ENCODE measurements around the gene NBPF11. TPM values are rescaled to one million over a fixed set of nuclear protein-coding genes. Genes with fewer than 3 reads are reported as not detected.
"Not testable (repeated sequence)": the region's sequence is repeated elsewhere in the genome, so short reads cannot be mapped to it uniquely, and the experiment has no call there.

The NBPF11 gene
- total and polyA plus RNA-seq, 7 experiments from 2014 or later, result 2.6 to 37.8 (median 29.0) TPM

- H3K4me1 ChIP-seq (ENCODE audit: control insufficient read depth in 2 of 2, insufficient read depth in 2 of 2, low read length in 2 of 2); POLR2A ChIA-PET; H3K36me3 ChIP-seq (ENCODE audit: control insufficient read depth in 2 of 3, insufficient read depth in 3 of 3, low read length in 3 of 3); H3K9me3 Mint-ChIP-seq; CTCF ChIA-PET; H3K9me3 ChIP-seq (ENCODE audit: control insufficient read depth in 2 of 3, low read length in 3 of 3); intact Hi-C loops (cut with micrococcal nuclease); H3K4me3 ChIP-seq (ENCODE audit: low read length); H3K4me3 Mint-ChIP-seq; H3K27me3 Mint-ChIP-seq; H3K27ac ChIP-seq (ENCODE audit: low read depth, low read length); H3K27me3 ChIP-seq (ENCODE audit: control insufficient read depth in 2 of 2, insufficient read depth in 2 of 2, low read length in 2 of 2); H3K27ac Mint-ChIP-seq; H3K4me1 Mint-ChIP-seq; H3K36me3 Mint-ChIP-seq; DNase-seq: not testable (repeated sequence)
- ATAC-seq, result peak; percentile 76
These were observed 73.2 kb downstream of the NBPF11 start for GRCh38 chr1:148078632-148079519.

GRCh38 chr1:148078090-148078489, 74.0 kb downstream of the NBPF11 start:
- not testable (repeated sequence) for H3K27ac Mint-ChIP-seq, H3K9me3 Mint-ChIP-seq

GRCh38 chr1:148077458-148077857, 74.6 kb downstream of the NBPF11 start:
- H3K4me3 Mint-ChIP-seq, result not testable (repeated sequence)

More at GRCh38 chr1:148078090-148078489, 74.0 kb downstream of the NBPF11 start:
- H3K27ac ChIP-seq (ENCODE audit: low read depth, low read length); intact Hi-C loops (cut with micrococcal nuclease); H3K9me3 ChIP-seq (ENCODE audit: control insufficient read depth in 2 of 3, low read length in 3 of 3); H3K36me3 Mint-ChIP-seq; H3K4me1 Mint-ChIP-seq; H3K36me3 ChIP-seq (ENCODE audit: control insufficient read depth in 2 of 3, insufficient read depth in 3 of 3, low read length in 3 of 3); CTCF ChIA-PET; H3K4me3 ChIP-seq (ENCODE audit: low read length); H3K27me3 ChIP-seq (ENCODE audit: control insufficient read depth in 2 of 2, insufficient read depth in 2 of 2, low read length in 2 of 2); H3K4me1 ChIP-seq (ENCODE audit: control insufficient read depth in 2 of 2, insufficient read depth in 2 of 2, low read length in 2 of 2); POLR2A ChIA-PET; DNase-seq; H3K27me3 Mint-ChIP-seq; H3K4me3 Mint-ChIP-seq: not testable (repeated sequence)
- peak; percentile 14 for ATAC-seq

GRCh38 chr1:148073392-148073791, 78.7 kb downstream of the NBPF11 start:
- H3K4me1 Mint-ChIP-seq; H3K27me3 ChIP-seq (ENCODE audit: control insufficient read depth in 2 of 2, insufficient read depth in 2 of 2, low read length in 2 of 2); H3K9me3 ChIP-seq (ENCODE audit: control insufficient read depth in 2 of 3, low read length in 3 of 3); DNase-seq; H3K36me3 ChIP-seq (ENCODE audit: control insufficient read depth in 2 of 3, insufficient read depth in 3 of 3, low read length in 3 of 3); H3K4me3 Mint-ChIP-seq; CTCF ChIA-PET; H3K4me3 ChIP-seq (ENCODE audit: low read length); ATAC-seq; intact Hi-C loops (cut with micrococcal nuclease); H3K27me3 Mint-ChIP-seq; H3K27ac ChIP-seq (ENCODE audit: low read depth, low read length); H3K9me3 Mint-ChIP-seq; H3K4me1 ChIP-seq (ENCODE audit: control insufficient read depth in 2 of 2, insufficient read depth in 2 of 2, low read length in 2 of 2); H3K36me3 Mint-ChIP-seq; POLR2A ChIA-PET; H3K27ac Mint-ChIP-seq: not testable (repeated sequence)

More at GRCh38 chr1:148077458-148077857, 74.6 kb downstream of the NBPF11 start:
- intact Hi-C loops (cut with micrococcal nuclease); DNase-seq; H3K36me3 ChIP-seq (ENCODE audit: control insufficient read depth in 2 of 3, insufficient read depth in 3 of 3, low read length in 3 of 3); H3K4me3 ChIP-seq (ENCODE audit: low read length); H3K27ac ChIP-seq (ENCODE audit: low read depth, low read length); H3K9me3 ChIP-seq (ENCODE audit: control insufficient read depth in 2 of 3, low read length in 3 of 3); CTCF ChIA-PET; H3K27me3 Mint-ChIP-seq; POLR2A ChIA-PET; H3K27me3 ChIP-seq (ENCODE audit: control insufficient read depth in 2 of 2, insufficient read depth in 2 of 2, low read length in 2 of 2); H3K27ac Mint-ChIP-seq; H3K9me3 Mint-ChIP-seq; H3K36me3 Mint-ChIP-seq; ATAC-seq; H3K4me1 Mint-ChIP-seq; H3K4me1 ChIP-seq (ENCODE audit: control insufficient read depth in 2 of 2, insufficient read depth in 2 of 2, low read length in 2 of 2): not testable (repeated sequence)

- ATAC-seq; H3K9me3 ChIP-seq (ENCODE audit: control insufficient read depth in 2 of 3, low read length in 3 of 3); H3K4me3 ChIP-seq (ENCODE audit: low read length); H3K36me3 ChIP-seq (ENCODE audit: control insufficient read depth in 2 of 3, insufficient read depth in 3 of 3, low read length in 3 of 3); H3K27me3 ChIP-seq (ENCODE audit: control insufficient read depth in 2 of 2, insufficient read depth in 2 of 2, low read length in 2 of 2); DNase-seq; H3K36me3 Mint-ChIP-seq; H3K4me1 ChIP-seq (ENCODE audit: control insufficient read depth in 2 of 2, insufficient read depth in 2 of 2, low read length in 2 of 2); H3K4me3 Mint-ChIP-seq; H3K4me1 Mint-ChIP-seq; H3K27ac ChIP-seq (ENCODE audit: low read depth, low read length); H3K9me3 Mint-ChIP-seq; POLR2A ChIA-PET; H3K27ac Mint-ChIP-seq; intact Hi-C loops (cut with micrococcal nuclease); H3K27me3 Mint-ChIP-seq; CTCF ChIA-PET: not testable (repeated sequence)
These were observed 83.5 kb downstream of the NBPF11 start for GRCh38 chr1:148068606-148069005.

- H3K36me3 Mint-ChIP-seq; H3K36me3 ChIP-seq (ENCODE audit: control insufficient read depth in 2 of 3, insufficient read depth in 3 of 3, low read length in 3 of 3); H3K4me1 ChIP-seq (ENCODE audit: control insufficient read depth in 2 of 2, insufficient read depth in 2 of 2, low read length in 2 of 2); H3K9me3 Mint-ChIP-seq; intact Hi-C loops (cut with micrococcal nuclease); CTCF ChIA-PET; POLR2A ChIA-PET; H3K27me3 ChIP-seq (ENCODE audit: control insufficient read depth in 2 of 2, insufficient read depth in 2 of 2, low read length in 2 of 2); H3K4me1 Mint-ChIP-seq; H3K4me3 Mint-ChIP-seq; H3K27ac Mint-ChIP-seq; H3K4me3 ChIP-seq (ENCODE audit: low read length); H3K9me3 ChIP-seq (ENCODE audit: control insufficient read depth in 2 of 3, low read length in 3 of 3); H3K27me3 Mint-ChIP-seq; ATAC-seq; DNase-seq; H3K27ac ChIP-seq (ENCODE audit: low read depth, low read length): not testable (repeated sequence)
These were observed 83.9 kb downstream of the NBPF11 start for GRCh38 chr1:148068201-148068600.

GRCh38 chr1:148060294-148060701, 91.8 kb downstream of the NBPF11 start:
- DNase-seq, result not testable (repeated sequence)
- peak; percentile 37 for ATAC-seq

More at GRCh38 chr1:148060294-148060701, 91.8 kb downstream of the NBPF11 start:
- Mint-ChIP-seq H3K27me3 (peaks cover 0 to 14% (median 10%) of the 10 kb centered on the region in 5 donors), H3K4me3 (peak overlapping the region in 8 of 10 donors; percentile 42 to 83 (median 59))
- intact Hi-C loops (cut with micrococcal nuclease); H3K27ac ChIP-seq (ENCODE audit: low read depth, low read length); CTCF ChIA-PET; H3K4me1 ChIP-seq (ENCODE audit: control insufficient read depth in 2 of 2, insufficient read depth in 2 of 2, low read length in 2 of 2); H3K27me3 ChIP-seq (ENCODE audit: control insufficient read depth in 2 of 2, insufficient read depth in 2 of 2, low read length in 2 of 2); H3K36me3 ChIP-seq (ENCODE audit: control insufficient read depth in 2 of 3, insufficient read depth in 3 of 3, low read length in 3 of 3); H3K9me3 ChIP-seq (ENCODE audit: control insufficient read depth in 2 of 3, low read length in 3 of 3); H3K4me3 ChIP-seq (ENCODE audit: low read length); H3K4me1 Mint-ChIP-seq; POLR2A ChIA-PET; H3K36me3 Mint-ChIP-seq; H3K27ac Mint-ChIP-seq; H3K9me3 Mint-ChIP-seq: not testable (repeated sequence)
